Suppressor macrophage treated with lipopolysaccharide for 4 hours (primary cell): ENCODE data around the gene FCRLB.
A peak's percentile ranks its signal among the peaks of the same experiment; 100 is the strongest.
"Not testable (repeated sequence)": the region's sequence is repeated elsewhere in the genome, so short reads cannot be mapped to it uniquely, and the experiment has no call there.

ENCODE experiments used
- DNase-seq: peaks from one replicate; pipeline ENCODE4 v3.0.0-alpha.2; 2020

FCRLB gene

DNA sequence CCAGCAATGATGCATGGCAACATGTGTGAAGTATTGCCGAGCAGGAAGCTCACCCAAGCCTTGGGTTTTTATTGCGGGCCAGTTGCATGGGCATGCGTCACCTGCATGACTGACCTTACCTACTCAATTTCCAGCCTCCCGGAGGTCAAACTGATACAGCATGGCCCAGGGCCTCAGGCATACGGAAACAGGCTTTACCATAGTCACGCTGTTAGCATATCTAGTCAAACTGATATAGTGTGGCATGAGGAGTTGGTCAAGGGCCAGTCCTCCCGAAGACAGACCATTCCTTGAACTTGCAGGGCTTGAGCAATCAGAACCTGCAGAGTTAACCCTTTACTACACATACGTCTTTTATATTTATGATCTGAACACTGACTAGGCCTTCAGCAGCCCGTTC, 21.9 kb downstream of the FCRLB start:
- DNase-seq: no peak

DNA sequence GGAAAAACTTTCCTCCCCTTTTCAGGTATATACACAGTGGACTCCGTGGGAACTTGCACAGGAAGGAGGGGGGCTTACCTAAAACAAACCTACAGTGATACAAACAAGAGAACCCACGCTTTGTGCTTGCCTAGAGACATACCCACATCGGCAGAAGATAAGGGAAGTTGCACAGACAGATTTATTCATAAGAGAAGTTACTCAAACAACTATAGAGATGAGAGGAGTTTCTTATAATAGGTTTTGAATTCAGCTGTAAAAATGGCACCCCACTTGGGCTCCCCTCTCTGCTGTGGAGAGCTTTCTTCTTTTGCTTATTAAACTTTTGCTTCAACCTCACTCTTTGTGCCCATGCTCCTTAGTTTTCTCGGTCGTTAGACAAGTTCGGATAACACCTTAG, 26.5 kb downstream of the FCRLB start:
- peak; percentile 58 for DNase-seq

- DNase-seq: peak; percentile 97
Observed at GRCh38 chr1:161749509-161750407, 28.4 kb downstream of the FCRLB start, which contains the start of gene DUSP12. DUSP12 (plus strand) TSS chr1:161749786; CDS start chr1:161749802, 16 bp downstream.

DNA sequence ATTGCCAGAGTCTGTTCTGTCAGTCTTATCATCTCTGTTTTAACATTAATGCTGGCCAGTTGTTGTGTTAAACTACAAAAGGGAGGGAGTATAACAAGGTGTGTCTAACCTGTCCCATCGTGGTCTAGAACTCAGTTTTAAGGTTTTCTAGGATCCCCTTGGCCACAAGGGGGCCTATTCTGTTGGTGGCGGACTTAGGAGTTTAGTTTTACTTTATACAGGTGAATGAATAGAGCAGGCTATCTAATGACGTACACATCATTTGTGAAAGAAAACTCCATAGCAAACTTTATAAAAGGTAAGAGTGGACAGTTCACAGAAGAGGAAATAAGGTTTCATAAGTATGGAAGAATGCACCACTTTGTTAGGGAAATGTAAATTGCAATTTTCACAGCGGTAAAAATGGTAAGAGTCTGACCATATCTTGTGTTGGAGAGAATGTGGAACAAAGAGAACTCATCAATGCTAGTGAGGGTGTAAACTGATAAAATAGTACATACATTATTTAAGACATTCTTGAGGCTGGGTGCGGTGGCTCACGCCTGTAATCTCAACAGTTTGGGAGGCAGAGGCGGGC, 42.3 kb downstream of the FCRLB start:
- no peak for DNase-seq

DNA sequence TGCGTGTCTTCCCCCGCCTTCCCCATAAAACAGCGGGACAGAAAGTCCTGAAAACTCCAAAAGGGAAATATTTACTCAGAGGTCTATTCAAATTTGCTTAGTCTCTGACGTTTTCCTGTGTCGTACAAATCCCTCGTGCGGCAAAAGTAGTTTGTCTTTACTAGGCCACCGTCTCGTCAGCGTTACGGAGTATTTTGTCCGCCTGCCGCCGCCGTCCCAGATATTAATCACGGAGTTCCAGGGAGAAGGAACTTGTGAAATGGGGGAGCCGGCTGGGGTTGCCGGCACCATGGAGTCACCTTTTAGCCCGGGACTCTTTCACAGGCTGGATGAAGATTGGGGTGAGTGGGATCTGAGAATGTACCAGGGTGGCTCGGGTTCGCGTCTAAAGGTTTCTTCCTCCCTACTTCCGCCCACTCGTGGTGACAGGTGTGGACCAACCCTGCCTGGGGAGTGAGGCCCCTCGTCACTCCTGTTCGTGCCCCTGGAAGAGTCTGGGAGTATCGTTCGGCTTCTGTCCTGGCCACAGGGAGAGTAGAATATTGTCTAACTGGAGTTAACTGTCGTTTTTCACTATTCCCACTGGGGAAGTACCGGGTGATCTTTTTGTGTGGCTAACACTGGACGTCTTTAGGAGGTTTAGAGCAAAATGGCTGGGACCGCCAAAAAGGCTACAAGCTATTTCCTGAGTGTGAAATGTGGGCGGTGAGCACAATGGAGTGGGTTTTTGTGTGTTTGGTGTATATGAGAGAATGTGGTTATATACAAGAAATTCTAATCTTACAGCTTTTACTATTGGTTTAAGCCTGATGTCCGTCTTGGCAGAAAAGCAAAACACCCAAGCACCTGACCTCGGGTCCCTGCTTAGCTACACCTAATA, 45.0 kb downstream of the FCRLB start, which contains the start of gene ATF6:
TSS of gene ATF6 (plus strand) at position 219 of the 880 bp plus-strand sequence. CDS start at position 260, 41 bp downstream.
- DNase-seq: peak; percentile 97

- no peak for DNase-seq
Observed at GRCh38 chr1:161768461-161768860, 47.1 kb downstream of the FCRLB start.

- no peak for DNase-seq
Observed at GRCh38 chr1:161768986-161769672, 47.8 kb downstream of the FCRLB start.

DNA sequence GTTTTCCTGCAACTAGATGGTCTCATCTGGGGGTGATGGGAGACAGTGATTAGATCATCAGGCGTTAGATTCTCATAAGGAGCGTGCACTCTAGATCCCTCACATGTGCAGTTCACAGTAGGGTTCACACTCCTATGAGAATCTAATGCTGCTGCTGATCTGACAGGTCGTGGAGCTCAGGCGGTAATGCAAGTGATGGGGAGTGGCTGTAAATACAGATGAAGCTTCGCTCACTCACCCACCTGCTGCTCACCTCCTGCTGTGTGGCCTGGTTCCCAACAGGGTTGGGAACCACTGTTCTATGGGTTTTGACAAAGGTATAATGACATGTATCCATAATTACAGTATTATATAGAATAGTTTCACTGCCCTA, 48.3 kb downstream of the FCRLB start:
- not testable (repeated sequence) for DNase-seq

DNA sequence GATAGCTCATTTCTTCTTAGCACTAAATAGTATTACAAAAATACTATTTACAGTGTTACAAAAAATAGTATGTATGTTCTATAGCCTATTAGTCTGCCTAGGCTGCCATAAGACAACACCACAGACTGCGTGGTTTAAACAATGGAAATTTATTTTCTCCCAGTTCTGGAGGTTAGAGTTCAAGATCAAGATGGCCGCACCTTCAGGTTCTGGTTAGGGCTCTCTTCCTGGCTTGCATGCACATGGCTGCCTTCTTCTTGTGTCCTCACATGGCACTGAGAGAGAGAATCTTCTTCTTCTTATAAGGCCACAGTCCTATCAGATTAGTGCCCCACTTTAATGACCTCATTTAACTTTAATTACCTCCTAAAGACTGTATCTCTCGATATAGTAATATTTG, 48.9 kb downstream of the FCRLB start:
- no peak for DNase-seq

DNA sequence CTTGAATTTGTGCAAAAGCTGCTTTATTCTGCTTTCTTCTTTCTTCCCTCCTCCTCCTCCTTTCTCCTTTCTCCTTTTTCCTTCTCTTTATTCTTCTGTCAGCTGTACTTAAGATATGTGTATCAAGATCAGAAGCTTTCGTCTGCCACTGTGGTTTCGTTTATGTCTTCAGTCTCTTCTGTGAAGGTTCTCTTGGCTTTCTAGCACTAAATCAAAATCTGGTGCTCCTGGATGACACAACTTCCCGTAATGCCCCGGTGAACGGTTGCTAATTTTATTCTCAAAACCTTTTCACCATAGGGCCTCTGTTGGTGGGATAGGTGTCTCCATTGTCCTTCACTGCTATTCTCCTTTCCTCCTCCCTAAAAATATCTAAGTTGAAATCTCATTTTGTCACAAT, 49.8 kb downstream of the FCRLB start:
- DNase-seq: no peak

DNA sequence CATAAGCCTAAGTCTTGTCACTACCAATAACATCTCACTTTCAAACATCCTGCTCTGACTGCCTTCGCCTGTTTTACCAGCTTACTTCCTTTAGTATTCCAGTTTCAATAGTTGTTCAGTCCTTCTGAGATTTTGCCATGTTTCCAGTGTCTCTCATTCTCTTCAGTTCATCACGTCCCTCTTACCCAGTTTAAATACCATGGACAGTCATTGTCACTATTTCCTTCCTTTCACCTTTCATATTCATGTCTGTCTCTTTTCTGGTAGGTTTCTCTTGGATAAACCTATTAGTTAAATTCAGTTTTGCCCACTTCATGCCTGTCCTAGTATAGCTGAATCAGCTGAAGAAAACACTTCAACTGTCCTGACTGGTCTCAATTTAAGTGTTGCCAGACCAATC, 50.6 kb downstream of the FCRLB start:
- no peak for DNase-seq

GRCh38 chr1:161772397-161772796, 51.1 kb downstream of the FCRLB start:
- peak; percentile 83 for DNase-seq

DNA sequence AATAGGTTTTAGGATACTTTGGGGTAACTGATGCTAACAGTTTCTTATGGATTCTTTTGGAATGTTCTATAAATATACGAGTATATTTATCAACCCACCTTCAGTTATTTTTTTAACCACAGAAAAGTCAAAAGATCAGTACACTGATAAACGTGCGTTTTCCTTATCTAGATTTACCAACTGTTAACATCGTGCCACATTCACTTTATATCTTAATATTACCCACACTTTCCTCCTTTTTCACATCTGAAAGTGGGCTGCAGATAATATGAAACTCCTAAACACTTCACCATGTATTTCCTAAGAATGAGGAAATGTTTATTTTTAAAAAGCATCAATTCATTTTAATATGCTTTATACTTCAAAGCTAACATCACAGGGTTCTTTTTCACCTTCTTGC, 52.4 kb downstream of the FCRLB start:
- no peak for DNase-seq

DNA sequence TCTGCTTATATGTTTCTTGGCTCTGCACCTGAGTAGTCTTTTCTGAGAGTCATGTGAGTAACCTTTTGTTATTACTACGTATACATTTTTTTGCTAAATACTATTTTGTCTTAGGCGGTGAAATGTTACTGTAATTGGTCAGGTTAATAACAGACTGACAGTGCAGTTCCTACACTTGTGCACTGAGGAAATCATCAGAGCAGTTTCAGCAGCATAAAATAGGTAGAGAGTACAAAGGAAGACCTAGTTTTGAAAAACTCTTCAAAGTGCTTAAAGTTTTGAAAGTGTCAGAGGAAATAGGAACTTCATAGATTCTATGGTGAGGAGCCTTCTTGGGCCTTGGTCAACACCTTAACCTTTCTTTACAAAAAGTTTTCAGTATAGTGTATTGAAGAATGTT, 55.9 kb downstream of the FCRLB start:
- DNase-seq: no peak
